Spinal cord (tissue), 10 donors: ENCODE results near the gene CASR. TPM values are rescaled to one million over a fixed set of nuclear protein-coding genes. Genes with fewer than 3 reads are reported as not detected.

Source experiments
- DNase-seq, 6 donors: peaks; one replicate each; pipeline versions ENCODE4 v3.0.0 to v3.0.0-alpha.2; 2013 to 2015; ENCODE audit warnings: low spot score in 6 of 6, low read depth in 4 of 6
- H3K27ac ChIP-seq: one replicate; pipeline ENCODE4 v1.5.1; 2013; ENCODE audit warnings: low read depth, low read length, control low read depth
- H3K27me3 ChIP-seq: one replicate; pipeline ENCODE4 v1.6.1; 2013; ENCODE audit warnings: low read length; ENCODE audit not compliant: control insufficient read depth, insufficient read depth
- H3K36me3 ChIP-seq: one replicate; pipeline ENCODE4 v1.6.1; 2013; ENCODE audit warnings: low read length; ENCODE audit not compliant: control insufficient read depth, insufficient read depth
- H3K4me1 ChIP-seq: one replicate; pipeline ENCODE4 v1.6.1; 2013; ENCODE audit warnings: low read length; ENCODE audit not compliant: control insufficient read depth, insufficient read depth
- H3K4me3 ChIP-seq: one replicate; pipeline ENCODE4 v1.5.1; 2013; ENCODE audit warnings: low read depth, low read length, control low read depth
- H3K9me3 ChIP-seq: one replicate; pipeline ENCODE4 v1.6.1; 2013; ENCODE audit warnings: low read length; ENCODE audit not compliant: control insufficient read depth, insufficient read depth
- WGBS: methylation state at CpG from one replicate; pipeline ENCODE4 v1.1.5; 2013; ENCODE audit warnings: missing lambda C conversion rate; ENCODE audit not compliant: insufficient coverage; 5-methylcytosine and 5-hydroxymethylcytosine counted together
- polyA plus RNA-seq, 2 donors: library from polyadenylated mRNA; unstranded; fragments of 120-200 nt; gene quantifications; one replicate each; pipeline ENCODE4 v1.2.1, GENCODE V29; 2013; ENCODE audit not compliant: insufficient read length in 2 of 2
- total RNA-seq, 2 donors: library from RNA; depleted of rRNA in 1 of 2; stranded (reverse); fragments of 120-200 nt in 1 of 2; fragments of >200 nt in 1 of 2; gene quantifications; one replicate each; pipeline versions ENCODE4 v1.2.3 to v1.2.4, GENCODE V29; 2013 to 2014
- donor health status: healthy.

Gene CASR
- total and polyA plus RNA-seq, 4 donors, result 0.11 to 1.4 (median 1.1) TPM

DNA sequence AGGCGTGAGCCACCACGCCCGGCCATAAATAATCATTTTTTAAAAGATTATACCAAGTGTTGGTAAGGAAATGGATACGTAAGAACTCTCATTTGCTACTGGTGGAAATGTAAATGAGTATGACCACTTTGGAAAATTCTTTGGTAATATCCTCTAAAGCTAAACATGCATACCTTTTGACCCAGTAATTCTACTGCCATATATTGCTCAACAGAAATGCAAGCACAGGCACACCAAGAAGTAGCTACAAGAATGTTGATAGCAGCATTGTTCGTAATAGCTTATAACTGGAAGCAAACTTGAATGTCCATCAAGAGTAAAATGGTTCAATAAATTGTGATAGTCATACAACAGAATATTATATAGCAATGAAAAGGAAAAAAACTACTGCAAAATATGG is 4.8 kb upstream of the CASR start:
- no CpG with 5 or more reads among the region's 5 CpGs for WGBS
- peaks cover under 1% of the 10 kb centered on the region for H3K9me3 ChIP-seq
- H3K4me3 ChIP-seq, result no peak overlapping the region
- no peaks in the 10 kb centered on the region for H3K36me3 ChIP-seq
- H3K27me3 ChIP-seq, result peaks cover 18% of the 10 kb centered on the region
- H3K4me1 ChIP-seq, result peaks cover 4% of the 10 kb centered on the region
- no peak for DNase-seq
- H3K27ac ChIP-seq, result no peak overlapping the region

DNA sequence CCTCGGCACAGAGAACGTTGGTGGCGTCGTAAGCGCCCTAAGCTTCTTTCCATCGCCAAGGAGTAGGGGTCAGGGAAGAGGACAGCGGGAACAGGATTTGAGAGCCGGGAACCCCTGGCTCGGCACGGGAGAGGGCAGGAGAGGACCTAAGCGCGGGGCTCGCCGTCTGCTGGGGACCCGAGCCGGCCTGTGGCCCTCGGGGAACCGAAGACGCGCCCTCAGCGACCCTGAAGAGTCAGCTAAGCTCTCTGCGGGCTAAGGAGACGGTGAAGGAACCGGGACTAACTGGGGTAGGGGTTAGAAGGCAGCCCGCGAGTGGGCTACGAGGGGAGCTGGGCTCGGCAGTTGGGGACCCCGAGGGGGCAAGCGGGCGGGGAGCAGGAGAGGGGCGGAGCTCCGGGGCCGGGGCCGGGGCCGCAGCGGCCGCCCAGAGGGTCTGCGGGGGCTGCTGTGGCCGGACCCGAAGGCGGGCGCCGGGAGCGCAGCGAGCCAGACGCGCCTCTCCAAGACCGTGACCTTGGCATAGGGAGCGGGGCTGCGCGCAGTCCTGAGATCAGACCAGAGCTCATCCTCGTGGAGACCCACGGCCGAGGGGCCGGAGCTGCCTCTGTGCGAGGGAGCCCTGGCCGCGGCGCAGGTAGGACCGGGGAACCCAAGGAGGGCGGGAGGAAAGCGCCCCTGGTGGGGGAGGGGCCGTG is 574 bp downstream of the CASR start:
- H3K4me3 ChIP-seq, result peak overlapping the region; percentile 28
- no peaks in the 10 kb centered on the region for H3K36me3 ChIP-seq
- no peak overlapping the region for H3K27ac ChIP-seq
- WGBS, result under 1% methylated on average over 64 of the region's 64 CpGs
- H3K9me3 ChIP-seq, result no peaks in the 10 kb centered on the region
- DNase-seq, result peak in 1 of 6 donors; percentile 2
- H3K4me1 ChIP-seq, result peaks cover 14% of the 10 kb centered on the region
- H3K27me3 ChIP-seq, result peaks cover 34% of the 10 kb centered on the region

- Histone ChIP-seq H3K4me1 (peaks cover 14% of the 10 kb centered on the region), H3K27me3 (peaks cover 34% of the 10 kb centered on the region), H3K9me3 (no peaks in the 10 kb centered on the region), H3K36me3 (no peaks in the 10 kb centered on the region), H3K27ac (no peak overlapping the region), H3K4me3 (peak overlapping the region; percentile 28)
- no peak for DNase-seq
- 3% methylated on average over 19 of the region's 19 CpGs for WGBS
Observed at GRCh38 chr3:122184591-122184929, 1.1 kb downstream of the CASR start.

GRCh38 chr3:122186372-122186771 is 2.9 kb downstream of the CASR start:
- H3K4me3 ChIP-seq, result no peak overlapping the region
- H3K27ac ChIP-seq, result no peak overlapping the region
- H3K9me3 ChIP-seq, result no peaks in the 10 kb centered on the region
- peaks cover 31% of the 10 kb centered on the region for H3K27me3 ChIP-seq
- H3K36me3 ChIP-seq, result no peaks in the 10 kb centered on the region
- no peak for DNase-seq
- H3K4me1 ChIP-seq, result peaks cover 14% of the 10 kb centered on the region
- no CpG with 5 or more reads among the region's 2 CpGs for WGBS

- WGBS, result no CpG with 5 or more reads among the region's 1 CpG
- H3K27ac ChIP-seq, result no peak overlapping the region
- DNase-seq, result no peak
- peaks cover 10% of the 10 kb centered on the region for H3K4me1 ChIP-seq
- peaks cover 17% of the 10 kb centered on the region for H3K27me3 ChIP-seq
- H3K36me3 ChIP-seq, result no peaks in the 10 kb centered on the region
- H3K4me3 ChIP-seq, result no peak overlapping the region
- no peaks in the 10 kb centered on the region for H3K9me3 ChIP-seq
Observed at GRCh38 chr3:122188737-122189136, 5.3 kb downstream of the CASR start.

DNA sequence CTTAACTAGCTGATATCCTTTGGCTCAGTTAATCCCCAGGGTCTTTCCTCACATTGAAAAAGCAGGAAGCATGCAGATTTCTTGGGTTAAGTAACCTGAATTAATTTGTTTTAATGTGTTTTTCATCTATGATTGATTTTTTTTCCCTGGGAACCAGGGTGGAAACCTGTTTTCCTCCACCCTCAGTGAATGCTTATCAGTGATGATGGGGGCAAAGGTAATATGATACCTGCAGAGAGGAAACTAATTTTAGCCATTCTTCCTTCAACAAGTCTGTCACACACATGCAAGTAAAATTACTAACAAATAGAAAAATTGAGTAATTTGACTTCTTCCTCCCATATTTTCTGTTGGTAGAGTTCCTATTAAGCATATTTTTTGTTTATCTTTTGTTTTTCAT is 5.9 kb downstream of the CASR start:
- Histone ChIP-seq H3K36me3 (no peaks in the 10 kb centered on the region), H3K27ac (no peak overlapping the region), H3K27me3 (peaks cover 11% of the 10 kb centered on the region), H3K9me3 (no peaks in the 10 kb centered on the region), H3K4me1 (peaks cover 4% of the 10 kb centered on the region), H3K4me3 (no peak overlapping the region)
- DNase-seq, result no peak

GRCh38 chr3:122190525-122190924 is 7.1 kb downstream of the CASR start:
- no CpG with 5 or more reads among the region's 3 CpGs for WGBS

DNA sequence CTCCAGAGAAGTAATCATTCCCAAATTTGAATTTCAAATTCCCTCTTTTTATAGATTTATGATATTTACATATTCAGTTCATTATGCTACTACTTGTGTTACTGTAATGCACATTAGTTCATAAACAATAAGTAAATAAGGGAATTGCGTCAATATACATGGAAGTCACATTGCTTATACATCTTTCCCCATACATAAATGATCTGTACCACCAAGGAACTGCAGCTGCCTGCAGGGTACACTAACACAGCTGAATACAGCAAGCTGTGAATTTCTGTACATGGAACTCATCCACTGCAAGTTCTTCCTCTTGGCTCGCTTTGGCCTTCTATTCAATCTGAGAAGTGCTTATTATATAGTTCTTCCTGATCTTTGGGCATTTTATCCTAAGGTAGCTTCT is 15.5 kb downstream of the CASR start:
- Histone ChIP-seq H3K9me3 (no peaks in the 10 kb centered on the region), H3K4me1 (no peaks in the 10 kb centered on the region), H3K4me3 (no peak overlapping the region), H3K27ac (no peak overlapping the region), H3K36me3 (no peaks in the 10 kb centered on the region), H3K27me3 (no peaks in the 10 kb centered on the region)
- no peak for DNase-seq
- WGBS, result no CpG with 5 or more reads among the region's 2 CpGs

More at GRCh38 chr3:122190525-122190924, 7.1 kb downstream of the CASR start:
- Histone ChIP-seq H3K4me3 (no peak overlapping the region), H3K36me3 (no peaks in the 10 kb centered on the region), H3K27me3 (peaks cover 2% of the 10 kb centered on the region), H3K27ac (no peak overlapping the region), H3K4me1 (no peaks in the 10 kb centered on the region), H3K9me3 (no peaks in the 10 kb centered on the region)
- no peak for DNase-seq

DNA sequence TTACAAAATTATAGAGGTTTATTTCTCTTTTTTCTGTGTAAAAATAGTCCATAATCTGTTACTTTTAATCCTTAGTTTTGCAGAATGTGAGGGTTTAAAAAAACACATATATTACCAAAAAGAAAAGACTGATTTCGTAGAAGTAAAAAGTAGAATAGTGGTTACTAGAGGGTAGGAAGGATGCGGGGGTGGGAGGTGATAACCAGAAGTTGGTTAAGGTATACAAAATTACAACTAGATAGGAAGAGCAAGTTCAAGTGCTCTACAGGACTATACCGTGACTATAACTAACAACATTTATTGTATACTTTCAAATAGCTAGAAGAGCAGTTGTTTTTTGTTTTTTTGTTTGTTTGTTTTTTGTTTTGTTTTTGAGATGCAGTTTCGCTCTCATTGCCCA is 16.1 kb downstream of the CASR start:
- no peaks in the 10 kb centered on the region for H3K4me1 ChIP-seq

DNA sequence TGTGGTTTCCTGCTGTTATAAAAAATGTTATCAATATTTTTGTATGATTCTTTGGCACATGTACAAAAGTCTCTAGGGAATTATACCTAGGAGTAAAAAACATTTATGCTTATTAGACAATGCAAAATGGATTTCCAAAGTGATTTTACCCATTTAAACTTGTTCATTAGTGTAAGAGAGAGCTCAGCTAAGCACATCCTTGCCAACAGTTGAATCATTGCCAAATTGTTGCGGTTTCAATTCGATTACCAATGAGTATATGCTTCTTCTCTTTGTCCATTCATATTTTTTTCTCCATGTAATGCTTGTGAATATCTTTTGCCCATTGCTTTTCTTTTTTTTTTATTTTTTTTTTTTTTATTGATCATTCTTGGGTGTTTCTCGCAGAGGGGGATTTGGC is 17.2 kb downstream of the CASR start:
- Histone ChIP-seq H3K4me3 (no peak overlapping the region), H3K4me1 (no peaks in the 10 kb centered on the region), H3K27me3 (no peaks in the 10 kb centered on the region), H3K36me3 (no peaks in the 10 kb centered on the region), H3K27ac (no peak overlapping the region), H3K9me3 (no peaks in the 10 kb centered on the region)
- DNase-seq, result peak in 2 of 6 donors; percentile 24 to 74
- no CpG with 5 or more reads among the region's 3 CpGs for WGBS

More for the DNA sequence above, 16.1 kb downstream of the CASR start:
- Histone ChIP-seq H3K27ac (no peak overlapping the region), H3K9me3 (no peaks in the 10 kb centered on the region), H3K4me3 (no peak overlapping the region), H3K27me3 (no peaks in the 10 kb centered on the region), H3K36me3 (no peaks in the 10 kb centered on the region)
- no peak for DNase-seq
- WGBS, result no CpG with 5 or more reads among the region's 4 CpGs
